ENCODE measurements around the gene PDLIM5.

PDLIM5 gene

GRCh38 chr4:94420356-94420755 is 31.4 kb upstream of the PDLIM5 start:
- Histone ChIP-seq H3K4me2 (ENCODE audit: low read length) (no peak overlapping the region), H3F3A (ENCODE audit: control insufficient read depth, insufficient read depth) (no peaks in the 10 kb centered on the region), H3K9me2 (replicated peaks; ENCODE audit: control insufficient read depth, low read length) (no peaks in the 10 kb centered on the region; the same call in 1 of the 2 replicates), H3K27ac (ENCODE audit: low read depth, low read length) (no peak overlapping the region), H3K4me3 (ENCODE audit: low read length) (no peak overlapping the region), H4K20me1 (ENCODE audit: control insufficient read depth, insufficient read depth, low read depth, low read length) (no peaks in the 10 kb centered on the region), H3K79me2 (ENCODE audit: control insufficient read depth, low read length) (no peaks in the 10 kb centered on the region), H3K9me3 (ENCODE audit: control insufficient read depth, insufficient read depth, low read length) (no peaks in the 10 kb centered on the region), H3K27me3 (ENCODE audit: control insufficient read depth, low read length) (peaks cover 2% of the 10 kb centered on the region; the same call in 1 of the 2 replicates), H3K36me3 (ENCODE audit: control insufficient read depth, low read length) (no peaks in the 10 kb centered on the region), H3K4me1 (ENCODE audit: control insufficient read depth, low read length) (no peaks in the 10 kb centered on the region)
- no peak for TF ChIP-seq EZH2phosphoT487 (IDR thresholded peaks at IDR 0.05; ENCODE audit: borderline replicate concordance, low read length)
- no peak for TF ChIP-seq CTCF (IDR thresholded peaks at IDR 0.05; ENCODE audit: low read depth, low read length, poor library complexity, severe bottlenecking)

- Histone ChIP-seq H3K79me2 (ENCODE audit: control insufficient read depth, low read length) (no peaks in the 10 kb centered on the region), H3F3A (ENCODE audit: control insufficient read depth, insufficient read depth) (no peaks in the 10 kb centered on the region), H3K27me3 (ENCODE audit: control insufficient read depth, low read length) (peaks cover 2% of the 10 kb centered on the region; the same call in 1 of the 2 replicates), H3K36me3 (ENCODE audit: control insufficient read depth, low read length) (no peaks in the 10 kb centered on the region), H3K9me3 (ENCODE audit: control insufficient read depth, insufficient read depth, low read length) (peaks cover 3% of the 10 kb centered on the region; the same call in 1 of the 2 replicates), H4K20me1 (ENCODE audit: control insufficient read depth, insufficient read depth, low read depth, low read length) (no peaks in the 10 kb centered on the region), H3K9me2 (replicated peaks; ENCODE audit: control insufficient read depth, low read length) (no peaks in the 10 kb centered on the region; the same call in 1 of the 2 replicates), H3K4me2 (ENCODE audit: low read length) (no peak overlapping the region), H3K4me3 (ENCODE audit: low read length) (no peak overlapping the region), H3K27ac (ENCODE audit: low read depth, low read length) (no peak overlapping the region), H3K4me1 (ENCODE audit: control insufficient read depth, low read length) (no peaks in the 10 kb centered on the region)
- TF ChIP-seq EZH2phosphoT487 (IDR thresholded peaks at IDR 0.05; ENCODE audit: borderline replicate concordance, low read length) (no peak), CTCF (IDR thresholded peaks at IDR 0.05; ENCODE audit: low read depth, low read length, poor library complexity, severe bottlenecking) (no peak)
These were observed 25.0 kb upstream of the PDLIM5 start for GRCh38 chr4:94426783-94427182.

- Histone ChIP-seq H3F3A (ENCODE audit: control insufficient read depth, insufficient read depth) (no peaks in the 10 kb centered on the region), H3K4me2 (ENCODE audit: low read length) (no peak overlapping the region), H3K4me3 (ENCODE audit: low read length) (no peak overlapping the region), H3K27ac (ENCODE audit: low read depth, low read length) (no peak overlapping the region), H3K79me2 (ENCODE audit: control insufficient read depth, low read length) (no peaks in the 10 kb centered on the region), H3K9me3 (ENCODE audit: control insufficient read depth, insufficient read depth, low read length) (peaks cover 3% of the 10 kb centered on the region; the same call in 1 of the 2 replicates), H3K27me3 (ENCODE audit: control insufficient read depth, low read length) (no peaks in the 10 kb centered on the region; the same call in 1 of the 2 replicates), H3K4me1 (ENCODE audit: control insufficient read depth, low read length) (no peaks in the 10 kb centered on the region), H4K20me1 (ENCODE audit: control insufficient read depth, insufficient read depth, low read depth, low read length) (no peaks in the 10 kb centered on the region), H3K9me2 (replicated peaks; ENCODE audit: control insufficient read depth, low read length) (no peaks in the 10 kb centered on the region), H3K36me3 (ENCODE audit: control insufficient read depth, low read length) (no peaks in the 10 kb centered on the region)
- TF ChIP-seq CTCF (IDR thresholded peaks at IDR 0.05; ENCODE audit: low read depth, low read length, poor library complexity, severe bottlenecking) (no peak), EZH2phosphoT487 (IDR thresholded peaks at IDR 0.05; ENCODE audit: borderline replicate concordance, low read length) (no peak)
These were observed 22.9 kb upstream of the PDLIM5 start for GRCh38 chr4:94428884-94429283.
